Epithelial cell of esophagus (primary cell): ENCODE results near the gene PYGL.

Experiments
- DNase-seq: peaks from one replicate; pipeline ENCODE4 v3.0.0; 2010; ENCODE audit warnings: low read depth
- H3K4me3 ChIP-seq: 2 replicates; pipeline ENCODE4 v1.5.1; 2011; ENCODE audit warnings: mild to moderate bottlenecking, low read length, control low read depth
- TF ChIP-seq, protein P1 (sequence below): IDR thresholded peaks from 2 replicates; pipeline ENCODE4 v1.5.1; 2011; ENCODE audit warnings: low read depth, mild to moderate bottlenecking, low read length, control low read depth, inconsistent platforms; ENCODE audit not compliant: insufficient read depth; ENCODE audit errors: missing control alignments

PYGL gene

DNA sequence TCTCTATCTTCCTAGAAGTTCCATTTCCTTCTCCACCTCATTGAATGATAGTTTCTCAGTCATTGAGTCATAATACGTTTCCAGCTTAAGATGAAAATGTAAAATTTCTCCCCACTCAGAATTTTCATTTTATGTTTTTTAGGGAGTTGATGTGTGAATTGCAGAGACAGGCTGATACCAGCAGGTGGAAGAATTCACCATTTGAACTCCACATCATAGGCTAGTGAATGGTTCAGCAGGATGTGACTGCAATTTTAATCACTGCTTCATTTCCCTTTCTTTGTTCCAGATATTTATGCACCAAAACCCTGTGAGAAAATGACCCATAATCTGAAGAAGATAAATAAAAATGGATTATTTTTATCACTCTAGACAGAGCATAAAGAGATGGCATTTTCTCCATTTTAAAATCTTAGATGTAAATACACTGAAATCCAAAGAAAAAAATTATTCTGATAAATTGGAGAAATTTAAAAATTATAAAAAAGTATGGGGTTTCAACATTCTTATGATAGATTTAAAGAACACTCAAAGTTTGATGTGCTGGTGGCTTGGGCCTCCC, 10.6 kb upstream of the PYGL start:
- H3K4me3 ChIP-seq, result no peak overlapping the region
- TF ChIP-seq, protein P1, sequence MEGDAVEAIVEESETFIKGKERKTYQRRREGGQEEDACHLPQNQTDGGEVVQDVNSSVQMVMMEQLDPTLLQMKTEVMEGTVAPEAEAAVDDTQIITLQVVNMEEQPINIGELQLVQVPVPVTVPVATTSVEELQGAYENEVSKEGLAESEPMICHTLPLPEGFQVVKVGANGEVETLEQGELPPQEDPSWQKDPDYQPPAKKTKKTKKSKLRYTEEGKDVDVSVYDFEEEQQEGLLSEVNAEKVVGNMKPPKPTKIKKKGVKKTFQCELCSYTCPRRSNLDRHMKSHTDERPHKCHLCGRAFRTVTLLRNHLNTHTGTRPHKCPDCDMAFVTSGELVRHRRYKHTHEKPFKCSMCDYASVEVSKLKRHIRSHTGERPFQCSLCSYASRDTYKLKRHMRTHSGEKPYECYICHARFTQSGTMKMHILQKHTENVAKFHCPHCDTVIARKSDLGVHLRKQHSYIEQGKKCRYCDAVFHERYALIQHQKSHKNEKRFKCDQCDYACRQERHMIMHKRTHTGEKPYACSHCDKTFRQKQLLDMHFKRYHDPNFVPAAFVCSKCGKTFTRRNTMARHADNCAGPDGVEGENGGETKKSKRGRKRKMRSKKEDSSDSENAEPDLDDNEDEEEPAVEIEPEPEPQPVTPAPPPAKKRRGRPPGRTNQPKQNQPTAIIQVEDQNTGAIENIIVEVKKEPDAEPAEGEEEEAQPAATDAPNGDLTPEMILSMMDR, result peak; percentile 79
- DNase-seq, result peak; percentile 82

DNA sequence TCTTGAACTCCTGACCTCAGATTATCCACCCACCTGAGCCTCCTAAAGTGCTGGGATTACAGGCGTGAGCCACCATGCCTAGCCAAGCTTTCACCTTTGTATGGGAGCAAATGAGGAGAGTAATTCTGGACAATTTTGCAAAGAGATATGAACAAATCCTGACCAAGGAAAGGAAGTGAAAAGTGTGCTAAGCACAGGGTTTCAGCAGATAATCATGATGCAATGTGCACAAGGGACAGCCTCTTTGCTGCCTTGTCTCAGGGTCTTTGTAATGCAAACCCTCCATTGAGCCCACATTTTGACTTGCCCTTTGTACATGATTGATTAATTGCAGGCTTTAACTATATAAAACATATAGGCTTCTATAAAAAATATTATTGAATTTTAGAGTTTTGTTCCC, 9.2 kb upstream of the PYGL start:
- H3K4me3 ChIP-seq, result no peak overlapping the region
- DNase-seq, result no peak
- TF ChIP-seq, protein P1, result no peak

DNA sequence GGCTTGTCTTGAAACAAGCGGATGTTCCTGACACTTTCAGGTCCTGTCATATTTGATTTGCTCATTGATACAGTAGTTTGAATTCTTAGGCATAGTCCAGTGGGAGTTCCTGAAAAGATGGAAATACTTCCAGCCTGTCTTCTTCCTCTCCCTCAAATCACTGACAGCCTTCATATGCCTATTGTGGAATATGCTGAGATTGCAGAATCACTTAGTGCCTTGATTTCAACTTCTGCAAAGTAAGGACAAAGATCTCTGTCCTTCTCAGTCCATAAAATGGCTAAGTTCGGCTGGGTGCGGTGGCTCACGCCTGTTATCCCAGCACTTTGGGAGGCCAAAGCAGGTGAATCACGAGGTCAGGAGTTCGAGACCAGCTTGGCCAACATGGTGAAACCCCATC, 6.7 kb upstream of the PYGL start:
- TF ChIP-seq, protein P1, result no peak
- DNase-seq, result no peak
- H3K4me3 ChIP-seq, result no peak overlapping the region

DNA sequence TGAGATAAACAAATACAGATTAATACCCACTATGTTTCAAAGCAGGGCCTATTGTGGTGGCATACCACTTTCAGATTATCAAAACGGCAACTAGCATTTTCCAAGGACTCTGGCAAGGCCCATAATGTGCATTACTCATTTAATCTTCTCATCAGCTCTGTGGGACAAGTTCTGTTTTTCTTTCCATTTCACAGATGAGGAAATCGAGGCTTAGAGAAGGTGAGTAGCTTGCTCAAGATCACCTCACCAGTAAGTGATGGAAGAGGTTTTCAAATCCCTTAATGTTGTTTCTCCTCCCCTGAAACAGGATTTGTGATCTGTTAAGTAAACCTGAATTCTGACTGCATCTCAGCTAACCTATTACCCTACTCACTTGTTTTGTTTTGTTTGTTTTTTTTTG, 3.9 kb upstream of the PYGL start:
- no peak for DNase-seq
- no peak overlapping the region for H3K4me3 ChIP-seq
- TF ChIP-seq, protein P1, result no peak

DNA sequence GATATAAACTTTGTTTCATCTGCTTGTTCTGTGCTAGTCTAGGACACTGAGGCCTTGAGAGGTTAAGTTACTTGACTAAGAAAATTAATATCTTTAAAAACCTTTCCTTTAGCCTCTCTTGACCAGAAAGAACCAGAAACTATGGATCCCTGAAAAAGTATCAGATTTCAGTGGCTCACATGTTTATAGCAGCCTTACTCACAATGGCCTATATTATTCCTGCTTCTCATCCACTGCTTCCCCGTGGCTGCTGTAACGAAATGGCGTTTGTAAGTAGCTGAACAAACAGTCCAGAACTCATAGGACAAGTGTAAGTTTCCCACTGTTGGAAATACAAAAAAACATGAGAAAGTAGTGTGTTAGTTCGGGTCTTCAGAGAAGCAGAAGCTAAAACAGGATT, 3.2 kb upstream of the PYGL start:
- peak; percentile 24 for DNase-seq
- no peak overlapping the region for H3K4me3 ChIP-seq
- TF ChIP-seq, protein P1, result no peak

DNA sequence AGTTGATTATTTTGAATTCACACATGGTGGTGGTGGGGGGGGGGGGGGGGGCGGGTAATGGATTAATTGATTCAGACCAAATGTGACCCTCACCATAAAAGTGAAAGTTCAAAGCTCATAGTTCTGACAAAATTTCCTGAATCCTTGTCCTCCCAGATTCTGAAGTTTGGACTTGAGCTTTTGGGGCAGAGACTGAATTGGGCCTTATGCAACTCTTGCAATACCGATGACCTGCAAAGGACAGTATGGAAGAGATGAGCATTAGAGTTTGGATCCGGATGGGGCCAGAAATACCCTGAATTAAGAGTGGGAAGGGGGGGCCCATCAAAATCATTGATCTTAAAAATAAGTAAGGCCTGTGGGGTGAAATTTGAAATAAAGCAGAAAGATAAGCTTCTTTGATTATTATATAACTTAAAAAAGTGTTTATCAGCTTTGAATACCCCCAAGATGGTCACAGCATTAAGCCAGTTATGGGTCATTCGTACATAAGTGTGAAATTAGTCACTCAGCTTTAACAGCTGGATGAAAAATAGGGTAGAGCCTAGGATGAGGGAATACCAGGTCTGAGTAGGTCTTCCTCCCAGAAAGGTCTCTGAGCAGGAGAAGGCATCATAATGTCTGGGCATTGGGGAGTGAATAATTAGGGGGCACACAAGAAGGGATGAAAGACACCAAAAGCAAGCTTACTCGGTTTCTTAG, 2.1 kb upstream of the PYGL start:
- no peak overlapping the region for H3K4me3 ChIP-seq
- TF ChIP-seq, protein P1, result no peak
- DNase-seq, result no peak
